Embryonic facial prominence (tissue), 1 donor: ENCODE measurements around the gene DNAJA3.

ENCODE experiments used
- DNase-seq: peaks from one replicate; pipeline ENCODE4 v3.0.0-alpha.2; 2016; ENCODE audit errors: extremely low spot score

The DNAJA3 gene

DNA sequence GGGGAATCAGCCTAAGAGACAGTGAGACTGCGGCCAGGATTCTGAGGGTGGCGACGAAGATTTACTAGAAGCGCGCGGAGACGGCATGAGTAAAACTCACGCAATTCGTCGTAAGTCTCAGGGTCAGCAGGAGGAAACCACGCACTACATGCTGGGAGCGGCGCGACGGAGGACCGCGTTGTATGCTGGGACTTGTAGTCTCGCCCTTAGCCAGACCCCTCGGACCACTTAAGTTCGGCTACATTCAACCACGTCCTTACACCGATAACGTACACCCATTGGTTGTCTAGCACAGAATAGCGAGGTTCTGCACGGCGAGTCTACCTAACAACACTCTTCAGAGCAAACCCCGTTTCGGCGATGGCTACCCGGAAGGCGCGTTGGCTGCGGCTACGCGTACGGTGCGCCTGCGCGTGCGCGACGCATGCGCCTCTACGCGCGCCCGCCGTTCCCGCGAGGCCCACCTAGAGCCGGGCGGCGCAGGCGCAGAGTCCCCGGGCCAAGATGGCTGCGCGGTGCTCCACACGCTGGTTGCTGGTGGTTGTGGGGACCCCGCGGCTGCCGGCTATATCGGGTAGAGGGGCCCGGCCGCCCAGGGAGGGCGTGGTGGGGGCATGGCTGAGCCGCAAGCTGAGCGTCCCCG, at the start of gene DNAJA3:
DNAJA3 (plus strand) TSS at position 491 of the 643 bp plus-strand sequence; CDS start at position 505, 14 bp downstream.
- peak; percentile 81 for DNase-seq

- DNase-seq = no peak
These were observed 49.4 kb upstream of the DNAJA3 start for GRCh38 chr16:4376126-4376892.

- no peak for DNase-seq
These were observed 48.6 kb upstream of the DNAJA3 start for GRCh38 chr16:4376893-4377572.

- DNase-seq = no peak
These were observed 48.0 kb upstream of the DNAJA3 start for GRCh38 chr16:4377573-4378154.

DNA sequence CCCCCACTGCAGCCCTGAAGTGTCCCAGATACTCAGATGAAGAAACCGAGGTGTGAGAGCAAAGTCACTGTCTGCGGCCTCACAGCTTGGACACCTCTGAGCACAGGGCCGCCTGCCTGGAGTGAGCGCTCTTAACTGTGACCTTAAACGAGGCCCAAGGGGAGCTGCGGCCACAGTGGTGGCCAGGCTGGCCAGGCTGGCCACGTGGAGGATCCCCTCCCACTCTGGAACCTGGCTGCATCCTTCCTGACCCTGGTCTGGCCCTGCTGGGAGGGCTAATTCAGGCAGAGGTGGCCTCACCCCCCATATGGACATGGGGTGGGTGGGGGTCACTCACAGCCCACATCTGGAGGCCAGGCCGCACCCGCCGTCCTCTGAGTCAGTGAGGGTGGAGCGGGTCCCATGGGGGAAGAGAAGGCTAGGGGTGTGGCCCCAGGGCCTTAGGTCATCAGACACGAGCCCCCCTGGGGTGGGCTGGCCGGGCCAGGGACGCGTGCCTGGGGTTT, 47.5 kb upstream of the DNAJA3 start:
- no peak for DNase-seq

DNA sequence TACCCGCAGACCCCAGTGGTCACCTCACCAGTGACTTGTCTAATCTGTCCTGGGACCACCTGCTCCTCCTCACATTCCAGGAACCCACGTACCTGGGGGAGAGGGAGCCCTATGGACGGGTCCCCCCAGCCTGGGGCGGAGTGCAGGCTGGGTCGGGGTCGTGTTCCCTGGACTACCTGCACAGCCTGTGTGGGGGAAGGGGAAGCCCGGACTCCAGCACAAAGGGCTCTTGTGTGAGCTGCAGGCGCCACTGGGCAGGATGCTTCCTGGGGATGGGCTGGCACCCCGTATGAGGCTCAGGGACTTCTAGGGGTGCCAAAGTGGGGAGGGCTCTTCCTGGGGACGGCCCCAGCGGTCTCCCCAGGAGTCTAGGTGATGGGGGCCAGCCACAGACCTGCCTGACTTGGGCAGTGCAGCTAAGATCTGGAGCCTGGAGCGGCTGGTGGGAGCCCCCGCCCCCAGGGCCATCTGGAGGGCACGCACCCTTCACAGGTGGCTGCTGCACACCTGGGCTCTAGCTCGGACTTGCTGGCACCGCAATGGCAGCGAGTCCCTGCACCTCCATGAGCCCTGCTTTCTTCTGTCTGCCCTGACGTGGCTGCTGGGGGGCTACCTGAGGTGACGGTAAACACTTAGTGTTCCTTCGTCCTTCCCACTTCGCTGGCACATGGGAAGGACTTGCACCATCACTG, 46.5 kb upstream of the DNAJA3 start:
- no peak for DNase-seq

- DNase-seq = no peak
These were observed 45.3 kb upstream of the DNAJA3 start for GRCh38 chr16:4380119-4381063.

GRCh38 chr16:4381072-4381934, 44.4 kb upstream of the DNAJA3 start:
- DNase-seq = no peak

- DNase-seq = no peak
These were observed 43.5 kb upstream of the DNAJA3 start for GRCh38 chr16:4381935-4382794.

DNA sequence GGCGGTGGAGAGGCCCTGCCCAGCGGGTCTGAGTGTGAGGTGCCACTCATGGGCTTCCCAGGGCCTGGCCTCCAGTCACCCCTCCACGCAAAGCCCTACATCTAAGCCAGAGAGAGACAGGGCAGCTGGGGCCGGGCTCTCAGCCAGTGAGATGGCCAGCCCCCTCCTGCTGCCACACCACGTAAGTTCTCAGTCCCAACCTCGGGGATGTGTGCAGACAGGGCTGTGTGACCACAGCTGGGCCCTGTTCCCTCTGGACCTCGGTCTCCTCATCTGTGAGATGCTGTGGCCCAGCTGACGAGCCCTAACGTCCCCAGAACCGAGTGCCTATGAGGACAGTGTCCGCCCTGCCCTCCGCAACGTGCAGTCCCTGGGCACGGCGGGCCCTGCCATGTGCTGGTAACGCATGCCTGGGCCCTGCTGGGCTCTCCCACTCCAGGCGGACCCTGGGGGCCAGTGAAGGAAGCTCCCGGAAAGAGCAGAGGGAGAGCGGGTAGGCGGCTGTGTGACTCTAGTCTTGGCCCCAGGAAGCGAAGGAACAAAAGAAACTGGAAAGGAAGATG, 42.8 kb upstream of the DNAJA3 start:
- no peak for DNase-seq

- no peak for DNase-seq
These were observed 41.9 kb upstream of the DNAJA3 start for GRCh38 chr16:4383591-4384444.

- peak; percentile 66 for DNase-seq
These were observed 41.1 kb upstream of the DNAJA3 start for GRCh38 chr16:4384509-4384942.

- DNase-seq = no peak
These were observed 40.4 kb upstream of the DNAJA3 start for GRCh38 chr16:4385066-4385788.

DNA sequence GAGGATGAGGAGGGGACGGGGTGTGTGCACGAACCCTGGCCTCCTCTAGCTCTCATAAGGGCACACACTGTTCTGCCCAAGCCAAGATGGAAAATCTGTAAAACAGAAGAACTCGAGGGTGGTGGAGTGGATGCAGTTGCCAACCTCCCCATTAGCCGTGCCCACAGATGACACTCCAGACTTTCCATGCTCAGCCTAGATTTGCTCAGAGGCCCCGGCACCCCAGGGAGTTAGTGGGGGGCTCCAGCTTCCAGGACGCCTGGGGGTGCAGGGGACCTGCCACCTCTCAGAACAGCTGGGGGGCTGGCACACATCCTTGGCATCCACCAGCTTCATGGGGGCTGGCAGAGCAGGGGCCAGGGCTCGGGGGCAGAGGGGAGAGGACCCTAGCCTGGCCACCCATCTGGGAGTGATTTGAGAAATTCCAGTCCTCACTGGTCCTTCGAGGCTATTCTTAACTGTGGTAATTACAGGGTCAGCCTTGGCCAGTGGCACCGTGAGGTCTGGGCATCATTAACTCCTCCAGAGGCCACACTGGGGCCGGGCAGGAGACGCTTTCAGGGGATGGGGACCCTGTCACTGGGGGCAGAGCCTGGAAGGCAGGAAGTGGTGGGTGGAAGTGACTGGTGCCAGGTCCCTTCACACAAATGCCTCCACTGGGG, 39.7 kb upstream of the DNAJA3 start:
- no peak for DNase-seq

GRCh38 chr16:4386451-4386805, 39.2 kb upstream of the DNAJA3 start:
- no peak for DNase-seq

DNA sequence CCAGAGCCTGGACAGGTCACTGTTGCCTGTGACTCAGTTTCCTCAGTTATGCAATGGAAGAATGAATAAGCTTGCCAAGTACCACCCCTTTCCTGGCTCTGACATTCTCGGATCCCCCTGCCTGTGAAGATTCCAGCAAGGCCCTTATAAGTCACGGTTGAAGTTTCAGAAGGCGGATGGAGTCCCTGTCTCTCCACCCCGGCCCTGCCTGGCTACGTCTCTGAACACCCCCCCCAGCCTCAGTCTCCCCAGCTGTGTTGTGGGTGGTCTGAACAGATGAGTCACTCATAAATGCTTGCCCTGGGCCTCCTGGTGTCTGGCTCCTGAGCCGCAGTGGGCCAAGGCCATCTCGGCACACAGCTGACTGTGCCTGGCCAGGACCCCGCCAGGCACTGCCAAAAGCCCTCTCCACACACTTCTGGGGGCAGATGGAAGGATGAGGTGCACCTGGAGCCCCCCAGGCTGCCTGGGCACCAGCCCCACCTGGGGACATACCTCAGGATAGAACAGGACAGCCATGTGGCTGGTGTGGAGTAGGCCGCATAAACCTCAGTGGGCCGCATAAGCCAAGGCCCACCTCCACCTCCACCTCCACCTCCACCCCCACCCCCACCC, 38.6 kb upstream of the DNAJA3 start:
- DNase-seq = no peak
